Stimulated activated effector memory CD8-positive, alpha-beta T cell treated with anti-CD3 and anti-CD28 coated beads, Interleukin-12 subunit alpha, Interleukin-12 subunit beta, amount 100 ng/mL, for 72 hours (primary cell): ENCODE results near the gene PPP2R3A.
"Not testable (repeated sequence)": the region's sequence is repeated elsewhere in the genome, so short reads cannot be mapped to it uniquely, and the experiment has no call there.

Experiments
- ATAC-seq: fragments of 150-1000 bp; cut with Tn5 transposase; 2 replicates; pipeline ENCODE4 v1.10.0; 2021
- DNase-seq, 2 donors: peaks; one replicate each; pipeline ENCODE4 v3.0.0; 2021 to 2022; ENCODE audit warnings: low spot score in 2 of 2
- H3K27ac Mint-ChIP-seq: one replicate; pipeline ENCODE4 v1.8.0; 2022; ENCODE audit warnings: mild to moderate bottlenecking, mixed read lengths
- H3K36me3 Mint-ChIP-seq: one replicate; pipeline ENCODE4 v1.8.0; 2022; ENCODE audit warnings: mild to moderate bottlenecking, mixed read lengths
- H3K4me1 Mint-ChIP-seq: one replicate; pipeline ENCODE4 v1.8.0; 2022; ENCODE audit warnings: mixed read lengths
- H3K4me3 Mint-ChIP-seq: one replicate; pipeline ENCODE4 v1.8.0; 2022; ENCODE audit warnings: mild to moderate bottlenecking, mixed read lengths
- H3K9me3 Mint-ChIP-seq: one replicate; pipeline ENCODE4 v1.8.0; 2022; ENCODE audit warnings: mixed read lengths

Gene PPP2R3A

DNA sequence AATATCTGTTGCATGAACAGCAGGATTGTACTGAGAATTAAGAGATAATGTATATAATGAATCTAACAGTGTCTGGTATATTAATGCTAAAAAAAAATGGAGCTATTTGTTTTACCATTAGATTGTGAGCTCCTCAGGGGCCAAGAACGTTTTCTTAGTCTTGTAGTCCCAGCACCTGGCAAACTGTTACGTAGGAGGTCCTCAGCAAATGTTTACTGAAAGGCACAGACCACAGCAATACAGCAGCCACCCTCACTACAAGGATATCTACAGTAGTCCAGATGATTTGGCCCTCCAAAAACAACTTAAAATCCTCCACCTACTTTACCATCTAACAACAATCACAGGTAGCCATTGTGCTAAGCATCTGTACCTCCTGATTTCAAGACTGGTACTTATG lies 170.9 kb downstream of the PPP2R3A start:
- Mint-ChIP-seq H3K27ac (no peak overlapping the region), H3K4me1 (peaks cover 13% of the 10 kb centered on the region), H3K9me3 (no peaks in the 10 kb centered on the region), H3K36me3 (peaks cover 4% of the 10 kb centered on the region), H3K4me3 (no peak overlapping the region)
- DNase-seq: no peak
- no peak for ATAC-seq

DNA sequence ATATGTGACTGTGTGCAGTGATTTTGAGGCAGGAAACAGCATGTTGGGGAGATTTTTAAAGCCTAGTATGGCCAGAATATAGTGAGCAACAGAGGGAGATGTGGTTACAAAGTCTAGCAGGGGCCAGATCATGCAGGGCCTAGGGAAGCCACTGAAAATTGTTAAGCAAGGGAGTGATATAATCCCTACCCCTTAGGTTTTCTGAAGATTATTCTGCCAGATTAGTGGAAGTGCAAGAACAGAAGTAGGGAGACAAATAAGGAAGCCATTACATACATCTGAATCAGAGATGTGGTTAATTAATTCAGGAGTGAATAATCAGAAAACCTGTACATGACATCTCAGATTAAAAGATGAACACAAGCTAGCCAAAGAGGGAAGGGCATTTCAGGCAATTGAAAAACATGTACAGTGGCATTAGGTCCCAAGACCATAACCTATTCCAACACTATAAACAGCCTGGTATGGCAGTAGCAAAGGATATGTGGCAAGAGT lies 175.8 kb downstream of the PPP2R3A start:
- Mint-ChIP-seq H3K4me1 (peaks cover 27% of the 10 kb centered on the region), H3K4me3 (no peak overlapping the region), H3K9me3 (no peaks in the 10 kb centered on the region), H3K27ac (peak overlapping the region; percentile 85), H3K36me3 (peaks cover 15% of the 10 kb centered on the region)
- ATAC-seq: peak; percentile 29
- no peak for DNase-seq

- Mint-ChIP-seq H3K4me1 (peaks cover 29% of the 10 kb centered on the region), H3K27ac (peak overlapping the region; percentile 85), H3K9me3 (no peaks in the 10 kb centered on the region), H3K36me3 (peaks cover 19% of the 10 kb centered on the region), H3K4me3 (no peak overlapping the region)
- DNase-seq (no peak), ATAC-seq (no peak)
Observed at GRCh38 chr3:136141891-136142290, 176.4 kb downstream of the PPP2R3A start.

- Mint-ChIP-seq H3K36me3 (peaks cover 20% of the 10 kb centered on the region), H3K9me3 (no peaks in the 10 kb centered on the region), H3K27ac (peak overlapping the region; percentile 85), H3K4me1 (peaks cover 31% of the 10 kb centered on the region), H3K4me3 (no peak overlapping the region)
- DNase-seq: no peak
- peak; percentile 96 for ATAC-seq
Observed at GRCh38 chr3:136142592-136142991, 177.1 kb downstream of the PPP2R3A start.

DNA sequence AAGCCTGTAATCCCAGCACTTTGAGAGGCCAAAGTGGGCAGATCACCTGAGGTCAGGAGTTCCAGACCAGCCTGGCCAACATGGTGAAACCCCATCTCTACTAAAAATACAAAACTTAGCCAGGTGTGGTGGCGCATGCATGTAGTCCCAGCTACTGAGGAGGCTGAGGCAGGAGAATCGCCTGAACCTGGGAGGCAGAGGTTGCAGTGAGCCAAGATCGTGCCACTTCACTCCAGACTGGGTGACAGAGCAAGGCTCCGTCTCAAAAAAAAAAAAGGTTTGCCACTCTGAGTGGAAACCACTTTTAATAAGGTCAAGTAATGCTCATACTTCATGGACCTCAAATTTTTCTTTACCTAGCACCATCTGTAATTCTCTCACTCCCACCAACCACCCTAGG lies 178.9 kb downstream of the PPP2R3A start:
- peak overlapping the region; percentile 68 for H3K27ac Mint-ChIP-seq
- peaks cover 45% of the 10 kb centered on the region for H3K4me1 Mint-ChIP-seq
- ATAC-seq, H3K4me3 Mint-ChIP-seq, DNase-seq, H3K9me3 Mint-ChIP-seq: not testable (repeated sequence)
- peaks cover 35% of the 10 kb centered on the region for H3K36me3 Mint-ChIP-seq

- peaks cover 62% of the 10 kb centered on the region for H3K36me3 Mint-ChIP-seq
- H3K4me1 Mint-ChIP-seq: peaks cover 55% of the 10 kb centered on the region
- no peaks in the 10 kb centered on the region for H3K9me3 Mint-ChIP-seq
- peak overlapping the region; percentile 68 for H3K27ac Mint-ChIP-seq
- H3K4me3 Mint-ChIP-seq: no peak overlapping the region
- ATAC-seq (no peak), DNase-seq (no peak)
Observed at GRCh38 chr3:136146981-136147729, 181.6 kb downstream of the PPP2R3A start.

DNA sequence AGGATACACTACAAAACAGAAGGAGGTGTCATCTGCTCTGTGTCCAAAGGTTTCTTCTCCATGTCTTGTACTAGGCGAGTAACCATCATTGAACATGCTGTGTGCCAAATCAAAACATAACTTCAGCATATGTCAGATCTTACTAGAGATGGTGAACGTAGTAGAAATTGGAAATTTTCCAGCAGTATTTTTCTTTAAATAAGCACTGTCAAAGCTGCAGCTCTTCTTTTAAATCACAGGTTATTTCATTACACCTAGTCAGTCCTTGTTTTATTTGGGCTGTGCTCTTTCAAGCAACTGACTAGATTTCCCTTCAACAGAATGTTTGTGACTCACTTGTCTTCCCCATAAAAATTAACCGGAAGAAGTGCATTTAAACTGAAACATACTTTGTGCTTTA lies 184.1 kb downstream of the PPP2R3A start:
- DNase-seq (no peak), ATAC-seq (peak; percentile 87)
- H3K4me3 Mint-ChIP-seq: peak overlapping the region; percentile 30

GRCh38 chr3:136151219-136151618 lies 185.7 kb downstream of the PPP2R3A start:
- DNase-seq (no peak), ATAC-seq (no peak)
- Mint-ChIP-seq H3K4me3 (no peak overlapping the region), H3K4me1 (peaks cover 76% of the 10 kb centered on the region), H3K9me3 (no peaks in the 10 kb centered on the region), H3K36me3 (peaks cover 65% of the 10 kb centered on the region), H3K27ac (peak overlapping the region; percentile 57)

More for the DNA sequence above, 184.1 kb downstream of the PPP2R3A start:
- H3K9me3 Mint-ChIP-seq: no peaks in the 10 kb centered on the region
- H3K36me3 Mint-ChIP-seq: peaks cover 73% of the 10 kb centered on the region
- H3K27ac Mint-ChIP-seq: peak overlapping the region; percentile 74
- H3K4me1 Mint-ChIP-seq: peaks cover 66% of the 10 kb centered on the region

DNA sequence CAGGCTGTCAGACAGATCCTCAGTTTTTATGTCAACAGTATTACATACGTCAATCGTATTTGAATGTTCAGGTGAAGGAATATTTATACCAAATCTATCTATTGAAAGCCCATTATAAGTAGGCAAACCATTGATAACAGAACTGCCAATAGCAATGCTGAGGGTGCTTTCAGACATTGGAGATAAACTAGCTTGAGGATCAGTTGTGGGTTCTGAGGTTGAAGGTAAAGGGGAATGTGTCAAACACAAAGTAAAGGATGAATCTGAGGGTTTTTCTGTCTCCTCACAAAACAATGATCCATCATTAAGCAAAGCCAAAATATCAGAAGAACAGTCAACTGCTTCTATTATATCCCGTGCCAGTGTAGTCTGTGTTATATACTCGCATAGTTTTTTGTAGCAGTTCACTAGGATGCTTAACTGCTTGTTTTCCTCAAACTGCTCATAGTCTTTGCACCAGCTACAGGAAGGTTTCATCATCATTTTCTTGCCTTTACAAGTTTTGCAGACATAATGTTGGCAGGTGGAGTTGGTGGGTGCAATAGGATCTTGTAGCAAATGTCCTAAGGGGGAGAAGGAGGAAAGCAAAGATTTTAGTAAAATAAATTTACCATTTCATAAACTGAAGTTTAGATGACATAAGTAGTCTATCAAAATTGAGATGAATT lies 186.8 kb downstream of the PPP2R3A start:
- ATAC-seq (peak; percentile 55), DNase-seq (no peak)
- Mint-ChIP-seq H3K27ac (peak overlapping the region; percentile 57), H3K4me3 (no peak overlapping the region), H3K9me3 (no peaks in the 10 kb centered on the region), H3K36me3 (peaks cover 57% of the 10 kb centered on the region), H3K4me1 (peaks cover 79% of the 10 kb centered on the region)

DNA sequence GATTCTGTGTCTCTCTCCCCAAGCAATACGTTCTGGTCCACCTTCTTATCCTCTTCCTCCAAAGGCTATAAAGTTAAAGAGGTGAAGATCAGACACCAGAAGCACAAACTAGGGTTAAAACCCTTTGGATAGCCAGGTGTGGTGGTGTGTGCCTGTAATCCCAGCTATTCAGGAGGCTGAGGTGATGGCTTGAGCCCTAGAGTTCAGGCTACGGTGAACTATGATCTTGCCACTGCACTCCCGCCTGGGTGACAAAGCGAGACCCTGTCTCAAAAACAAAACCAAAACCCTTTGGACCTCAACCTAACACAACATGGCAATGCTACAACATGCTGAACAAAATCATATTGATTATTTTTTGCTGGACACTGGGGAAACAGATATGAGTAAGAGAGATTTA lies 187.4 kb downstream of the PPP2R3A start:
- H3K27ac Mint-ChIP-seq: peak overlapping the region; percentile 15
- peaks cover 79% of the 10 kb centered on the region for H3K4me1 Mint-ChIP-seq
- DNase-seq (no peak), ATAC-seq (no peak)
- no peak overlapping the region for H3K4me3 Mint-ChIP-seq
- peaks cover 55% of the 10 kb centered on the region for H3K36me3 Mint-ChIP-seq
- no peaks in the 10 kb centered on the region for H3K9me3 Mint-ChIP-seq

GRCh38 chr3:136161516-136161915 lies 196.0 kb downstream of the PPP2R3A start:
- peaks cover 6% of the 10 kb centered on the region for H3K36me3 Mint-ChIP-seq
- no peaks in the 10 kb centered on the region for H3K9me3 Mint-ChIP-seq
- DNase-seq (no peak), ATAC-seq (no peak)
- H3K27ac Mint-ChIP-seq: no peak overlapping the region
- H3K4me1 Mint-ChIP-seq: peaks cover 68% of the 10 kb centered on the region
- no peak overlapping the region for H3K4me3 Mint-ChIP-seq

DNA sequence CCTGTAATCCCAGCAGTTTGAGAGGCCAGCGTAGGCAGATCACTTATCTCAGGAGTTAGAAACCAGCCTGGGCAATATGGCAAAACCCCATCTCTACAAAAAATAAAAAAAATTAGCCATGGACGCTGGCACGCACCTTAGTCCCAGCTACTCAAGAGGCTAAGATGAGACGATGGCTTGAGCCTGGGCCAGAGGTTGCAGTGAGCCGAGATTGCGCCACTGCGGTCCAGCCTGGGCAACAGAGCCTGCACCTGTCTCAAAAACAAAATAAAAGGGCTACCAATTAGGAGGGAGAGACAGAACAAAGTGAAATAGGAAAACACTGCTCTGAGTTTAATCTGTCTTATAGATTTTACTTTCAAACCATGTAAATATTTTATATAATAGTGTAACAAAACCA lies 196.8 kb downstream of the PPP2R3A start:
- H3K27ac Mint-ChIP-seq: no peak overlapping the region
- DNase-seq (no peak), ATAC-seq (no peak)
- no peaks in the 10 kb centered on the region for H3K9me3 Mint-ChIP-seq
- H3K4me1 Mint-ChIP-seq: peaks cover 69% of the 10 kb centered on the region
- H3K4me3 Mint-ChIP-seq: no peak overlapping the region
- peaks cover 6% of the 10 kb centered on the region for H3K36me3 Mint-ChIP-seq

DNA sequence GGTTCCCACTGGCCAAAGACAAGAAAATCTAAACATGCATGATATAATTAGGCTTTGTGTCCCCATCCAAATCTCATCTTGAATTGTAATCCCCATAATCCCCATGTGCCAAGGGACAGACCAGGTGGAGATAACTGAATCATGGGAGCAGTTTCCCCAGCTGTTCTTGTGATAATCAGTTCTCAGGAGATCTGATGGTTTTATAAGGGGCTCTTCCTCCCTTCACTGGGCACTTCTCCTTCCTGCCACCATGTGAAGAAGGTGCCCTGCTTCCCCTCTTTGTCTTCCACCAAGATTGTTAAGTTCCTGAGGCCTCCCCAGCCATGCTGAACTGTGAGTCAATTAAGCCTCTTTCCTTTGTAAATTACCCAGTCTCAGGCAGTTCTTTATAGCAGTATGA lies 198.1 kb downstream of the PPP2R3A start:
- H3K9me3 Mint-ChIP-seq, DNase-seq, H3K36me3 Mint-ChIP-seq, H3K4me3 Mint-ChIP-seq, ATAC-seq: not testable (repeated sequence)
- H3K4me1 Mint-ChIP-seq: peaks cover 70% of the 10 kb centered on the region
- peak overlapping the region; percentile 30 for H3K27ac Mint-ChIP-seq

GRCh38 chr3:136166507-136166906 lies 201.0 kb downstream of the PPP2R3A start:
- ATAC-seq (no peak), DNase-seq (no peak)
- Mint-ChIP-seq H3K9me3 (no peaks in the 10 kb centered on the region), H3K36me3 (no peaks in the 10 kb centered on the region), H3K4me3 (no peak overlapping the region), H3K4me1 (peaks cover 64% of the 10 kb centered on the region), H3K27ac (no peak overlapping the region)

- H3K27ac Mint-ChIP-seq: peak overlapping the region; percentile 19
- H3K36me3 Mint-ChIP-seq, DNase-seq, H3K4me3 Mint-ChIP-seq, ATAC-seq, H3K9me3 Mint-ChIP-seq: not testable (repeated sequence)
- peaks cover 50% of the 10 kb centered on the region for H3K4me1 Mint-ChIP-seq
Observed at GRCh38 chr3:136168236-136168635, 202.7 kb downstream of the PPP2R3A start.

DNA sequence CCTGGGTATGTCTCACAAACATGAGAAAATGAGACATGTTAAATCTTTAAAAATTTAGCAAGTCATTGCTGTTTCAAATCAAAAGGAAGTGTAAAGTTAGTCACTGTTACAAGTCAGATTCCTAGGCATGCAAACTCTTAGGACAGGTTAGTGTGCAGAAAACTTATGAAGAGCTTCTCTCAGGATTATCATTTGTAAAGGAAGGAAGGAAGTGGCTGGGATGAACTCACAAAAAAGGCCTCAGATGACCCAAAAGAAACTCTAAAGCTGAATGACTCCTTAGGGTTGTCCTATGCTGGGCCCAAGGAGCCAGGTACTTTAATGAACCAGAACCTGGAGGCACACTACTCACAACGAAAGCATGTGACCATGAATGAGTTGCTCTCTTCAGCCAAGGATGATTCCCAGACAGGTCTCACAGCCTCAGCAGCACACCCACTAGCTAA lies 205.6 kb downstream of the PPP2R3A start:
- no peaks in the 10 kb centered on the region for H3K36me3 Mint-ChIP-seq
- H3K4me3 Mint-ChIP-seq: no peak overlapping the region
- peaks cover 31% of the 10 kb centered on the region for H3K4me1 Mint-ChIP-seq
- ATAC-seq (peak; percentile 92), DNase-seq (no peak)
- no peak overlapping the region for H3K27ac Mint-ChIP-seq
- H3K9me3 Mint-ChIP-seq: no peaks in the 10 kb centered on the region
